Activated CD4-positive, alpha-beta T cell treated with anti-CD3 and anti-CD28 coated beads, Interleukin-2, amount 10 ng/mL, durations not matched to agents 7 days and 5 days (primary cell): ENCODE measurements around the gene CDH4. TPM values are rescaled to one million over a fixed set of nuclear protein-coding genes. Genes with fewer than 3 reads are reported as not detected.

Experiments
- CTCF ChIA-PET: fragments of 350-600 bp; sonication (Branson Sonifier 250); formaldehyde crosslinking; loops from one replicate; lab custom pipeline; 2021; ENCODE audit warnings: antibody characterized with exemption; lab: Charles Lee
- POLR2A ChIA-PET: fragments of 350-600 bp; sonication (Branson Sonifier 250); formaldehyde crosslinking; loops from one replicate; lab custom pipeline; 2021; ENCODE audit warnings: antibody characterized with exemption; lab: Charles Lee
- DNase-seq: peaks from one replicate; pipeline ENCODE4 v3.0.0-alpha.2; 2020
- H3K27ac Mint-ChIP-seq: one replicate; pipeline ENCODE4 v1.8.0; 2021; ENCODE audit warnings: mild to moderate bottlenecking, moderate library complexity, mixed read lengths
- H3K27me3 Mint-ChIP-seq: one replicate; pipeline ENCODE4 v1.8.0; 2021; ENCODE audit warnings: mixed read lengths
- H3K36me3 Mint-ChIP-seq: one replicate; pipeline ENCODE4 v1.8.0; 2021; ENCODE audit warnings: low read depth, mixed read lengths
- H3K4me1 Mint-ChIP-seq: one replicate; pipeline ENCODE4 v1.8.0; 2021; ENCODE audit warnings: mixed read lengths
- H3K4me3 Mint-ChIP-seq: one replicate; pipeline ENCODE4 v1.8.0; 2021; ENCODE audit warnings: mild to moderate bottlenecking, moderate library complexity, mixed read lengths
- H3K9me3 Mint-ChIP-seq: one replicate; pipeline ENCODE4 v1.8.0; 2021; ENCODE audit warnings: mixed read lengths
- total RNA-seq, 2 experiments: library from RNA; stranded (reverse); gene quantifications; one replicate each; pipeline ENCODE4 v1.2.3, GENCODE V29; 2021

CDH4 gene
- total RNA-seq, 2 experiments from 2014 or later, result not detected

GRCh38 chr20:61292391-61292790, 40.3 kb downstream of the CDH4 start:
- Mint-ChIP-seq H3K9me3 (peaks cover 6% of the 10 kb centered on the region), H3K36me3 (no peaks in the 10 kb centered on the region), H3K4me3 (no peak overlapping the region), H3K27me3 (no peaks in the 10 kb centered on the region), H3K27ac (no peak overlapping the region), H3K4me1 (no peaks in the 10 kb centered on the region)
- POLR2A ChIA-PET, result no interaction called here
- no peak for DNase-seq
- CTCF ChIA-PET, result no interaction called here

GRCh38 chr20:61292821-61293612, 41.0 kb downstream of the CDH4 start:
- CTCF ChIA-PET, result no interaction called here
- H3K4me3 Mint-ChIP-seq, result no peak overlapping the region
- DNase-seq, result no peak
- POLR2A ChIA-PET, result no interaction called here
- H3K36me3 Mint-ChIP-seq, result no peaks in the 10 kb centered on the region
- H3K9me3 Mint-ChIP-seq, result peaks cover 6% of the 10 kb centered on the region
- H3K4me1 Mint-ChIP-seq, result no peaks in the 10 kb centered on the region
- no peak overlapping the region for H3K27ac Mint-ChIP-seq
- H3K27me3 Mint-ChIP-seq, result no peaks in the 10 kb centered on the region

GRCh38 chr20:61293951-61294350, 41.9 kb downstream of the CDH4 start:
- POLR2A ChIA-PET, result no interaction called here

GRCh38 chr20:61295249-61295648, 43.2 kb downstream of the CDH4 start:
- no peak for DNase-seq
- Mint-ChIP-seq H3K4me3 (no peak overlapping the region), H3K9me3 (peaks cover 6% of the 10 kb centered on the region), H3K27me3 (no peaks in the 10 kb centered on the region), H3K4me1 (no peaks in the 10 kb centered on the region), H3K27ac (no peak overlapping the region), H3K36me3 (no peaks in the 10 kb centered on the region)
- POLR2A ChIA-PET, result no interaction called here
- CTCF ChIA-PET, result no interaction called here

More at GRCh38 chr20:61293951-61294350, 41.9 kb downstream of the CDH4 start:
- no peak overlapping the region for H3K27ac Mint-ChIP-seq
- CTCF ChIA-PET, result no interaction called here
- H3K9me3 Mint-ChIP-seq, result peaks cover 6% of the 10 kb centered on the region
- no peaks in the 10 kb centered on the region for H3K36me3 Mint-ChIP-seq
- no peak for DNase-seq
- H3K27me3 Mint-ChIP-seq, result no peaks in the 10 kb centered on the region
- H3K4me1 Mint-ChIP-seq, result no peaks in the 10 kb centered on the region
- no peak overlapping the region for H3K4me3 Mint-ChIP-seq

GRCh38 chr20:61295682-61296628, 43.9 kb downstream of the CDH4 start:
- DNase-seq, result no peak
- H3K4me1 Mint-ChIP-seq, result no peaks in the 10 kb centered on the region
- no peaks in the 10 kb centered on the region for H3K27me3 Mint-ChIP-seq
- ChIA-PET CTCF (no interaction called here), POLR2A (no interaction called here)
- H3K9me3 Mint-ChIP-seq, result peaks cover 6% of the 10 kb centered on the region
- H3K36me3 Mint-ChIP-seq, result no peaks in the 10 kb centered on the region
- no peak overlapping the region for H3K4me3 Mint-ChIP-seq
- H3K27ac Mint-ChIP-seq, result no peak overlapping the region

- Mint-ChIP-seq H3K4me3 (no peak overlapping the region), H3K36me3 (no peaks in the 10 kb centered on the region), H3K27me3 (no peaks in the 10 kb centered on the region), H3K27ac (no peak overlapping the region), H3K4me1 (no peaks in the 10 kb centered on the region), H3K9me3 (peaks cover 6% of the 10 kb centered on the region)
- ChIA-PET POLR2A (no interaction called here), CTCF (no interaction called here)
- DNase-seq, result no peak
Measured at GRCh38 chr20:61296629-61297019, 44.6 kb downstream of the CDH4 start.

GRCh38 chr20:61297491-61297890, 45.4 kb downstream of the CDH4 start:
- CTCF ChIA-PET, result no interaction called here
- Mint-ChIP-seq H3K4me3 (no peak overlapping the region), H3K27ac (no peak overlapping the region), H3K4me1 (no peaks in the 10 kb centered on the region), H3K9me3 (peaks cover 2% of the 10 kb centered on the region), H3K27me3 (no peaks in the 10 kb centered on the region), H3K36me3 (no peaks in the 10 kb centered on the region)
- POLR2A ChIA-PET, result no interaction called here
- DNase-seq, result no peak

- Mint-ChIP-seq H3K27ac (no peak overlapping the region), H3K9me3 (peaks cover 2% of the 10 kb centered on the region), H3K27me3 (no peaks in the 10 kb centered on the region), H3K36me3 (no peaks in the 10 kb centered on the region), H3K4me1 (no peaks in the 10 kb centered on the region), H3K4me3 (no peak overlapping the region)
- ChIA-PET POLR2A (no interaction called here), CTCF (no interaction called here)
- no peak for DNase-seq
Measured at GRCh38 chr20:61297986-61298385, 45.9 kb downstream of the CDH4 start.

GRCh38 chr20:61298661-61299060, 46.6 kb downstream of the CDH4 start:
- Mint-ChIP-seq H3K4me1 (no peaks in the 10 kb centered on the region), H3K27me3 (no peaks in the 10 kb centered on the region), H3K27ac (no peak overlapping the region), H3K4me3 (no peak overlapping the region), H3K9me3 (peaks cover 2% of the 10 kb centered on the region), H3K36me3 (no peaks in the 10 kb centered on the region)
- DNase-seq, result no peak
- POLR2A ChIA-PET, result no interaction called here
- CTCF ChIA-PET, result no interaction called here

- Mint-ChIP-seq H3K4me3 (no peak overlapping the region), H3K4me1 (no peaks in the 10 kb centered on the region), H3K36me3 (no peaks in the 10 kb centered on the region), H3K27ac (no peak overlapping the region), H3K9me3 (peaks cover 2% of the 10 kb centered on the region), H3K27me3 (no peaks in the 10 kb centered on the region)
- DNase-seq, result no peak
- ChIA-PET CTCF (no interaction called here), POLR2A (no interaction called here)
Measured at GRCh38 chr20:61299104-61299503, 47.0 kb downstream of the CDH4 start.

GRCh38 chr20:61299618-61300017, 47.6 kb downstream of the CDH4 start:
- Mint-ChIP-seq H3K4me1 (no peaks in the 10 kb centered on the region), H3K9me3 (peaks cover 2% of the 10 kb centered on the region), H3K27ac (no peak overlapping the region), H3K27me3 (no peaks in the 10 kb centered on the region), H3K36me3 (no peaks in the 10 kb centered on the region), H3K4me3 (no peak overlapping the region)
- DNase-seq, result no peak
- POLR2A ChIA-PET, result no interaction called here
- CTCF ChIA-PET, result no interaction called here

- Mint-ChIP-seq H3K27me3 (no peaks in the 10 kb centered on the region), H3K36me3 (no peaks in the 10 kb centered on the region), H3K4me1 (no peaks in the 10 kb centered on the region), H3K27ac (no peak overlapping the region), H3K9me3 (peaks cover 2% of the 10 kb centered on the region), H3K4me3 (no peak overlapping the region)
- ChIA-PET POLR2A (no interaction called here), CTCF (no interaction called here)
- no peak for DNase-seq
Measured at GRCh38 chr20:61300293-61300692, 48.2 kb downstream of the CDH4 start.

- no peaks in the 10 kb centered on the region for H3K27me3 Mint-ChIP-seq
- H3K4me3 Mint-ChIP-seq, result no peak overlapping the region
- peaks cover 2% of the 10 kb centered on the region for H3K9me3 Mint-ChIP-seq
- no peaks in the 10 kb centered on the region for H3K36me3 Mint-ChIP-seq
- CTCF ChIA-PET, result no interaction called here
- POLR2A ChIA-PET, result no interaction called here
- DNase-seq, result no peak
- H3K4me1 Mint-ChIP-seq, result no peaks in the 10 kb centered on the region
- no peak overlapping the region for H3K27ac Mint-ChIP-seq
Measured at GRCh38 chr20:61300709-61301108, 48.6 kb downstream of the CDH4 start.
